BE2C (cell line): Measurements from ENCODE around the gene CHCHD6. TPM values are rescaled to one million over a fixed set of nuclear protein-coding genes. Genes with fewer than 3 reads are reported as not detected.
A peak's percentile ranks its signal among the peaks of the same experiment; 100 is the strongest.

Experiments used
- DNase-seq: peaks from one replicate; pipeline ENCODE4 v3.0.0-alpha.2; 2020
- H3K27me3 ChIP-seq: fragments of 250-450 bp; sonication (Bioruptor Pico); 2 replicates; pipeline ENCODE4 v1.5.1; 2020; ENCODE audit warnings: mild to moderate bottlenecking
- H3K36me3 ChIP-seq: fragments of 250-450 bp; sonication (Bioruptor Pico); 2 replicates; pipeline ENCODE4 v1.5.1; 2020; ENCODE audit warnings: mild to moderate bottlenecking
- H3K4me1 ChIP-seq: fragments of 250-450 bp; sonication (Bioruptor Pico); 2 replicates; pipeline ENCODE4 v1.5.1; 2020
- H3K4me3 ChIP-seq: 2 replicates; pipeline ENCODE4 v1.5.1; 2011; ENCODE audit warnings: low read depth, low read length
- H3K9me3 ChIP-seq: fragments of 250-450 bp; sonication (Bioruptor Pico); 2 replicates; pipeline ENCODE4 v1.5.1; 2020
- CTCF ChIP-seq: IDR thresholded peaks from 2 replicates; pipeline ENCODE4 v1.5.1; 2012; ENCODE audit warnings: mild to moderate bottlenecking, low read depth, low read length
- polyA plus RNA-seq: library from polyadenylated mRNA; unstranded; fragments of >200 nt; gene quantifications from one replicate; pipeline ENCODE4 v1.2.1, GENCODE V29; 2012; ENCODE audit warnings: low read depth, missing spikeins; ENCODE audit not compliant: insufficient read length, insufficient read depth

CHCHD6 gene
- polyA plus RNA-seq, result 106 TPM

DNA sequence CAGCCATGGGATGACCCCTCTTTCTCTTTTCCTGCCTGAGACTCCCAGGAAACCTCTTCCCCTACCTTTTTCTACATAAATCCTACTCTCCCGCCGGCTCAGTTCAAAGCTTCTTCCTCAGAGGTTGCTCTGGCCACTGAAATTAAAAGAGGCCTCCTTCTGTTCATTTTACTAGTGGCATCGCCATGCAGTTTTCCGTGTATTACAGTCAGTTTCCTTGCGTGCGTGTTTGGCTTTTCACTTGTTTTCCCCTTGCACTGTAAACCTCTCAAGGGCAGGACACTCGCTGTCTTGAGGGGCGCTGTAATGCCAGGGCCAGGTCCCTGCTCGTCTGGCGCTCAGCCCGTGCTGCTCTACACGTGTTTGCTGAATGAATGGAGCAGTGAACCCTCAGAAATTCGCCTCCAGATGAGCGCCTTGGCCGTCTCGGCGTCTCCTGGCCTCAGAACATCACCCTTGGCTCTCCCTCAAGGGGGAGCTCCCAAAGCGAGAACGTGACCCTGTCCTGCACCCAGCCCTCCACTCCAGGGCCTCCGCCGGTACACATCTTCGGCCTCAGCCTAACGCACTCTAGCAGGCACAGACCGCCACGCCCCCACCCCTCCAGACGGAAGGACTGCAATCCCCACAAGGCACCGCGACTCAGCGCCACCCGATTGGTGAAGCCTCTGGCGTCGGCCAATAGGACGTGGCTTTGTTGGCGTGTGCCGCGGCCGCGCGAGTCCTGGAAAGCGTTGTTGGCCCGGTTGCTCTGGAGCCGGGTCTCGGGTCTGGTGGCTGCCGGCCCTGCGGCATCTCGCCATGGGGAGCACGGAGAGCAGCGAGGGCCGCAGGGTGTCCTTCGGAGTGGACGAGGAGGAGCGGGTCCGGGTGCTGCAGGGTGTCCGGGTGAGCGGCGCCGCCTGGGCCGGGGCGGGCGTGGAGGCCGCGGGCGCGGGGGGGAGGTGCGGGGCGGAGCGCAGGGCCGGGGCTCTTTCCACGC is at the start of gene CHCHD6:
CHCHD6 (plus strand) TSS at position 729 of the 982 bp plus-strand sequence; CDS start at position 802, 73 bp downstream.
- Histone ChIP-seq H3K4me1 (no peaks in the 10 kb centered on the region), H3K27me3 (no peaks in the 10 kb centered on the region), H3K36me3 (no peaks in the 10 kb centered on the region), H3K4me3 (peak within 1 kb of the TSS; percentile 81), H3K9me3 (no peaks in the 10 kb centered on the region)
- DNase-seq, result peak; percentile 99
- TF ChIP-seq CTCF, result peak; percentile 26; the same call in 1 of the 2 replicates

DNA sequence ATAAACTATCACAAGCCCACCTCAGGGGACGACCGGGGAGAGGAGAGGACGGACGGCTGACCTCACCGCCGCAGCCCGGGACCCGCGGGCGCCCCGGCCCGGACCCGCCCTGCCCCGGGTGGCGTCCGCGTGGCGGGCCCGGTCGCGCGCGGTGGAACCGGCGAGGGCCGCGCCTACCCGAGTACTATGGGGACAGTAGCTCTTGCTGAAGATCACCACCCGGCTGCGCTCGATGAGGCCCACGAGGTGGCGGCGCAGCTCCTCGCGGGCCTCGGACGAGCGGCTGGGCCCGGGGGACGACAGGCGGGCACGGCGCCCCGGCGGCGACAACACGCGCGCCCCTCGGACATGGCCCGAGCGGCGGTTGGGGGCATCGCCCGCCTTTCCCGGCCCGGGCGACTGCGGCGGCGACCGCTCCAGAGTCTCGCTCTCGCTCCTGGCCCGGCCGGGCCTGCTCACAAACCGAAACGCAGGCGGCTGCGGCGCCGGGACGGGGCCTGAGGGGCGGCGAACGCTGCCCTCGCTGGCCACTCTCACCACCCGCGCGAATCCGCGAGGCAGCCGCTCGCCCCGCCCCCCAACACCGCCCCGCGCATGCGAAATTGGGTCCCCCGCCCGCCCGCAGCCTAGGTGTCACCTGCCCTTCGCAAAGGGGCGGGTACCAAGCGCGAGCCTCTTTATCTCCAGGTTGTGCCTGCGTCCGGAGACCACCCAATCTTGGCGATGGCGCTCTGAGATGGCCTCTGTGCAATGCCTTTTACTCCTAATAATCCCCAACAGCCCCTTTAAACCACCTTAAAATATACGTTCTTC is 49.3 kb upstream of the CHCHD6 start, which contains the start of gene TXNRD3:
TXNRD3 (minus strand) TSS at position 554 of the 813 bp plus-strand sequence.
- peak within 1 kb of the TSS; percentile 74 for H3K4me3 ChIP-seq

GRCh38 chr3:126655887-126656286 is 48.2 kb upstream of the CHCHD6 start:
- DNase-seq, result no peak
- H3K9me3 ChIP-seq, result no peaks in the 10 kb centered on the region
- no peaks in the 10 kb centered on the region for H3K36me3 ChIP-seq
- TF ChIP-seq CTCF, result no peak
- H3K4me3 ChIP-seq, result no peak overlapping the region
- no peaks in the 10 kb centered on the region for H3K4me1 ChIP-seq
- H3K27me3 ChIP-seq, result no peaks in the 10 kb centered on the region

More for the DNA sequence above, 49.3 kb upstream of the CHCHD6 start, which contains the start of gene TXNRD3:
- Histone ChIP-seq H3K9me3 (no peaks in the 10 kb centered on the region), H3K36me3 (no peaks in the 10 kb centered on the region), H3K4me1 (no peaks in the 10 kb centered on the region), H3K27me3 (no peaks in the 10 kb centered on the region)
- DNase-seq, result peak; percentile 82
- no peak for TF ChIP-seq CTCF

DNA sequence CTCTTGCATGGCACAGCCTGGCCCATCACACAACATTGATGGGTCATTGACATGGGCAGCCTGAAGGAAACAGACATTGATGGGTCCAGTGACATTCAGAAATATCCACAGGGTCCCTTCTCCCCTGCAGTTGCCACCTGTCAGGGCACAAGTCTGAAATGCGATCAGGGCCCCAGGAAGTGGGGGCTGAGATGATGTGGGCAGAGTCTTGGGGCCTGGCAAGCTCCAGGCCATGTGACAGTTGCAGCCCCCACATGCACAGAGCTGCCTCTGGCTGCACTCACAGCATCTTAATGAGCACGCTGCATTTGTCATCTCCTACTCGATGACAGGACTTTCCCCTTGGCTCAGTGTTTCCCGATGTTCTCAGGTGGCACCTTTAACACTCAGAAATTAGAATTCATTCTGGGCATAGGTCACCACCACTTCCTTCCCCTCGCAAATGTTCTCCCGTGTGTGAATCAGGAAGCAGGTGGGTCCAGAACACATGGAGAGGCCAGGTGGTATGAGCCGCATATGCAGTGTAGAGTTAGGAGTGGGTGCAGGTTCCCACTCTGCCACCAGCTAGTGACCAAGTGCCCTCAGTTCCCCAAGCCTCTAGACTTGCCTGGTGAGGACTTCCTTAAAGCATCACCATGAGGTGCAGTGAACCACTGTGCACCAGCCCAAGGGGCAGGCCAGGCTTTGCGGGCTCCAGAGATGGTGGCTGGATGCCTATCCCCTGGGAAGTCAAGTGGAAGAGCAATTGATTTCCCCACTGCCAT is 47.5 kb upstream of the CHCHD6 start:
- no peak for DNase-seq
- no peaks in the 10 kb centered on the region for H3K9me3 ChIP-seq
- TF ChIP-seq CTCF, result no peak
- H3K36me3 ChIP-seq, result no peaks in the 10 kb centered on the region
- H3K4me1 ChIP-seq, result no peaks in the 10 kb centered on the region
- H3K27me3 ChIP-seq, result no peaks in the 10 kb centered on the region
- no peak overlapping the region for H3K4me3 ChIP-seq

DNA sequence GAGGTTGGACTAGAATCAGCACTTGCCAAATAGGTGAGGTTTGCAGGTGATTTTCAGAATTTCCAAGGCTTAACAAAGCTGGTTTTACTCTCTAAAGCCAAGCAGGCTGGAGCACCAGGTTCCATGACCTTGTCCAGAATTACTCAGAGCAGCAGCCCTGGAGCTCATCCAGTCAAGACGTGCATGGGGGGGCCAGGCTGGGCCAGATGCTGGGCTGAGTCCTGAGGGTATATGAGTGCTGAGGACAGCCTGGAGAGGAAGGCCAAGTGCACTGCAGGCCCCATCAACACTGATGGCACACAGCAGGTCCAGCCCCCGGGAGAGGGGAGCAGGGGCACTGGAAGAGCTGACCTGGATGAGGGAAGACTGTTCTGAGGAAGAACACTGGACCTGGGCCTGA is 46.1 kb upstream of the CHCHD6 start:
- DNase-seq, result no peak
- no peaks in the 10 kb centered on the region for H3K36me3 ChIP-seq
- no peak overlapping the region for H3K4me3 ChIP-seq
- H3K9me3 ChIP-seq, result no peaks in the 10 kb centered on the region
- TF ChIP-seq CTCF, result no peak
- H3K4me1 ChIP-seq, result no peaks in the 10 kb centered on the region
- no peaks in the 10 kb centered on the region for H3K27me3 ChIP-seq
